Suprapubic skin (tissue), 4 donors: ENCODE data around the gene MSH6.

Experiments used
- CTCF ChIP-seq, 2 donors: fragments of 200-600 bp in 1 of 2; fragments of 450-650 bp in 1 of 2; sonication (generic) in 1 of 2; IDR thresholded peaks; one replicate each; pipeline ENCODE4 v1.5.1; 2016 to 2019; ENCODE audit warnings: antibody characterized with exemption in 2 of 2, mild to moderate bottlenecking in 1 of 2, moderate library complexity in 1 of 2
- EP300 ChIP-seq: sonication (generic); formaldehyde crosslinking; IDR thresholded peaks from one replicate; pipeline ENCODE4 v1.6.1; 2017; ENCODE audit warnings: antibody characterized with exemption
- POLR2A ChIP-seq, 2 donors: fragments of 450-650 bp; IDR thresholded peaks; one replicate each; pipeline ENCODE4 v1.6.1; 2017; ENCODE audit warnings: antibody characterized with exemption in 2 of 2, mild to moderate bottlenecking in 2 of 2, moderate library complexity in 2 of 2
- POLR2AphosphoS5 ChIP-seq, 3 donors: sonication (generic); formaldehyde crosslinking; IDR thresholded peaks; one replicate each; pipeline ENCODE4 v1.6.1; 2017; ENCODE audit warnings: antibody characterized with exemption in 3 of 3

DNA sequence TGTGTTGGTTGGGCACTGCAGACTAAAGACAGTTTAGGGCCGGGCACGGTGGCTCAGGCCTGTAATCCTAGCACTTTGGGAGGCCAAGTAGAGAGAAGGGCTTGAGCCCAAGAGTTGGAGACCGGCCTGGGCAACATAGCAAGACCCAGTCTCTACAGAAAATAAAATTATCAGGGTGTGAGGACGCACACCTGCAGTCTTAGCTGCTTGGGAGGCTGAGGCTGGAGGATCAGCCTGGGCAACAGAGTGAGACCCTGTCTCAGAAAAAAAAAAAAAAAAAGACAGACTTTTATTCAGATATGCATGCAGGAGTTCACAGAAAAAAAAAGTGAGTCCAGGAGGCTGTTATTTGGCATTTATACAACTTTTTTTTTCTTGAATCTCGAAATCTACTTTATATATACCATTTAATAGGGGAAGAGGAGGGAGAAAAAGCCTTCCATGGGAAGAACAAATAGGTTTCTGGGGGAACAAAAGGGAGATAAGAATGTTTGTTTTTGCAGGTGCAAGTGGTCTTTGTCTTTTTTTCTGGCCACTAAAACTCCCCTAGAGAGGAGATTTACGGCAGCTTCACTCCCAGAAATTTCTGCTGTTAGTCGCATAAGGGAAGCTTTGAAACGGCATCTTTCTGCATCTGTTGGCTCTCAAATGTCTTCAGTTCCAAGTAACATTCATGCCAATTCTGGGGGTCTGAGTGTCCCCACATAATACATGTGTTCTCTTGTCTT is 4.1 kb upstream of the MSH6 start:
- TF ChIP-seq CTCF (IDR thresholded peaks at IDR 0.05) (no peak), POLR2AphosphoS5 (IDR thresholded peaks at IDR 0.05) (no peak), POLR2A (IDR thresholded peaks at IDR 0.05) (no peak), EP300 (no peak)
